ENCODE measurements around the gene ADGRG1. TPM values are rescaled to one million over a fixed set of nuclear protein-coding genes. Genes with fewer than 3 reads are reported as not detected.
A peak's percentile ranks its signal among the peaks of the same experiment; 100 is the strongest.

The ADGRG1 gene
- total RNA-seq, 2 donors from 2014 or later: 0.64 TPM

DNA sequence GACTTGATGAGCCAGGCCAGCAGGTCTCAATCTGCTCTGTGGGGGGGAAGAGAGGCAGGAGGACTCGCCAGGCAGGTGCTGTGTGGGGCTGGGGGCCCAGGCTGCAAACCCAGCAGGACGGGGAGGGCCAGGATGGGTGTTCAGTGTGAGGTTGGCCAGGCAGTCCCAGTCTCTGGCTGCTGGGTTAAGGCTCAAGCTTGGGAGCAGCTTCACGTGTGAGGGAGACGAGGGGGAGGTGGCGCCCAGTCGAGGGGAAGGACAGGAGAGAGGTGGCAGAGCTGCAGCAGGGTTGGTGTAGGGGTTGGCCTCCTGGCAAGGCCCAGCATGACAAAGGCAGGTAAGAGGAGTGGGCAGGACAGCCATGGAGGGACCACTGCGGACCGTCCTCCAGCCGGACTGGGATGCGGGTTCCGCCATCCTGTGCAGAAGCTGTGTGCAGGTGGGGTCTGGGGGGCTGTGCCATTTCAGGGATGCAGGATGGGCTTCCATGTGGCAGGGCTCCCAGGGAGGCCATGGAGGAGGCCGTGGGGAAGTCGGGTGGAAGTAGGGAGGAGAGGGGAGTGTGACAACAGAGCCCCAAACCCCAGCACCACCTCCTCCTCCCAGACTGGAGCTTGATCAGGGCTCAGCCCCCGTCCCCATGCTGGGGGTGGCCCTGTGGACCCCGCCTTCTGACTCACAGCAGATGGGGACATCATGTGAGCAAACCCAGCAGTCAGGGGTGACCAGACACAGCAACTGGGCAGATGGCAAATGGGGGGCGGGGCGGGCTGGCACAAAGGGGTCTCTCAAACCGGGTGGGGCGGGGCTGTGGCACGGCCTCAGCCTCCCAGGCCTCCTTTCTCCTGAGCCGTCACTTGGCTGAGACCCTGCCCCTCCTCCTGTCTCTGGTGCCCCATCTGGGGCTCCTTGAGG is 2.8 kb downstream of the ADGRG1 start:
- H3K9me3 Mint-ChIP-seq: no peaks in the 10 kb centered on the region
- TF ChIP-seq, protein P1, sequence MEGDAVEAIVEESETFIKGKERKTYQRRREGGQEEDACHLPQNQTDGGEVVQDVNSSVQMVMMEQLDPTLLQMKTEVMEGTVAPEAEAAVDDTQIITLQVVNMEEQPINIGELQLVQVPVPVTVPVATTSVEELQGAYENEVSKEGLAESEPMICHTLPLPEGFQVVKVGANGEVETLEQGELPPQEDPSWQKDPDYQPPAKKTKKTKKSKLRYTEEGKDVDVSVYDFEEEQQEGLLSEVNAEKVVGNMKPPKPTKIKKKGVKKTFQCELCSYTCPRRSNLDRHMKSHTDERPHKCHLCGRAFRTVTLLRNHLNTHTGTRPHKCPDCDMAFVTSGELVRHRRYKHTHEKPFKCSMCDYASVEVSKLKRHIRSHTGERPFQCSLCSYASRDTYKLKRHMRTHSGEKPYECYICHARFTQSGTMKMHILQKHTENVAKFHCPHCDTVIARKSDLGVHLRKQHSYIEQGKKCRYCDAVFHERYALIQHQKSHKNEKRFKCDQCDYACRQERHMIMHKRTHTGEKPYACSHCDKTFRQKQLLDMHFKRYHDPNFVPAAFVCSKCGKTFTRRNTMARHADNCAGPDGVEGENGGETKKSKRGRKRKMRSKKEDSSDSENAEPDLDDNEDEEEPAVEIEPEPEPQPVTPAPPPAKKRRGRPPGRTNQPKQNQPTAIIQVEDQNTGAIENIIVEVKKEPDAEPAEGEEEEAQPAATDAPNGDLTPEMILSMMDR (conservative IDR thresholded peaks at IDR 0.05): no peak
- H3K4me1 ChIP-seq (ENCODE audit: control insufficient read depth, insufficient read depth, low read length): peaks cover 2% of the 10 kb centered on the region
- peaks cover 1% of the 10 kb centered on the region for H3K27me3 Mint-ChIP-seq (ENCODE audit: insufficient read depth)
- no peaks in the 10 kb centered on the region for H3K36me3 ChIP-seq (ENCODE audit: control insufficient read depth, insufficient read depth, low read length)
- no peaks in the 10 kb centered on the region for H3K27me3 ChIP-seq (ENCODE audit: control insufficient read depth, insufficient read depth, low read length, poor library complexity, severe bottlenecking)
- H3K9ac ChIP-seq (ENCODE audit: extremely low read depth, low read length, poor library complexity, severe bottlenecking): no peak overlapping the region
- no peak overlapping the region for H3K4me3 ChIP-seq (ENCODE audit: low read length)
- DNase-seq: peak; percentile 56
- H3K36me3 Mint-ChIP-seq (ENCODE audit: low read depth): no peaks in the 10 kb centered on the region
- no peaks in the 10 kb centered on the region for H3K9me3 ChIP-seq (ENCODE audit: control insufficient read depth, low read length)
- H3K27ac ChIP-seq (ENCODE audit: low read depth, low read length): peak overlapping the region; percentile 42
- 89 to 93% methylated on average over 5 to 19 of the region's 21 CpGs for WGBS, 2 experiments (ENCODE audit: insufficient coverage in 1 of 2, insufficient read length in 1 of 2)
- peak overlapping the region; percentile 0 for H3K27ac Mint-ChIP-seq
- peaks cover 24% of the 10 kb centered on the region for H3K4me1 Mint-ChIP-seq
- no peak overlapping the region for H3K4me3 Mint-ChIP-seq

- Histone ChIP-seq H3K4me1 (ENCODE audit: control insufficient read depth, insufficient read depth, low read length) (peaks cover 2% of the 10 kb centered on the region), H3K27me3 (ENCODE audit: control insufficient read depth, insufficient read depth, low read length, poor library complexity, severe bottlenecking) (no peaks in the 10 kb centered on the region), H3K9me3 (ENCODE audit: control insufficient read depth, low read length) (no peaks in the 10 kb centered on the region), H3K36me3 (ENCODE audit: control insufficient read depth, insufficient read depth, low read length) (no peaks in the 10 kb centered on the region), H3K4me3 (ENCODE audit: low read length) (no peak overlapping the region), H3K27ac (ENCODE audit: low read depth, low read length) (no peak overlapping the region), H3K9ac (ENCODE audit: extremely low read depth, low read length, poor library complexity, severe bottlenecking) (no peak overlapping the region)
- Mint-ChIP-seq H3K36me3 (ENCODE audit: low read depth) (no peaks in the 10 kb centered on the region), H3K27me3 (ENCODE audit: insufficient read depth) (peaks cover 1% of the 10 kb centered on the region), H3K4me1 (peaks cover 25% of the 10 kb centered on the region), H3K4me3 (no peak overlapping the region), H3K9me3 (no peaks in the 10 kb centered on the region), H3K27ac (no peak overlapping the region)
- TF ChIP-seq, protein P1 (conservative IDR thresholded peaks at IDR 0.05): no peak
- no peak for DNase-seq
- 90 to 97% methylated on average over 14 to 15 of the region's 15 CpGs for WGBS, 2 experiments (ENCODE audit: insufficient coverage in 1 of 2, insufficient read length in 1 of 2)
These were observed 4.1 kb downstream of the ADGRG1 start for GRCh38 chr16:57632568-57632967.

GRCh38 chr16:57633383-57634064 is 5.1 kb downstream of the ADGRG1 start:
- TF ChIP-seq, protein P1 (conservative IDR thresholded peaks at IDR 0.05): no peak
- H3K9me3 Mint-ChIP-seq: no peaks in the 10 kb centered on the region
- Histone ChIP-seq H3K36me3 (ENCODE audit: control insufficient read depth, insufficient read depth, low read length) (no peaks in the 10 kb centered on the region), H3K9me3 (ENCODE audit: control insufficient read depth, low read length) (no peaks in the 10 kb centered on the region), H3K27me3 (ENCODE audit: control insufficient read depth, insufficient read depth, low read length, poor library complexity, severe bottlenecking) (no peaks in the 10 kb centered on the region), H3K4me3 (ENCODE audit: low read length) (no peak overlapping the region), H3K9ac (ENCODE audit: extremely low read depth, low read length, poor library complexity, severe bottlenecking) (no peak overlapping the region), H3K4me1 (ENCODE audit: control insufficient read depth, insufficient read depth, low read length) (no peaks in the 10 kb centered on the region), H3K27ac (ENCODE audit: low read depth, low read length) (no peak overlapping the region)
- DNase-seq: no peak
- H3K4me3 Mint-ChIP-seq: no peak overlapping the region
- H3K36me3 Mint-ChIP-seq (ENCODE audit: low read depth): no peaks in the 10 kb centered on the region
- 92 to 98% methylated on average over 10 to 11 of the region's 11 CpGs for WGBS, 2 experiments (ENCODE audit: insufficient coverage in 1 of 2, insufficient read length in 1 of 2)
- peaks cover 25% of the 10 kb centered on the region for H3K4me1 Mint-ChIP-seq
- peaks cover 3% of the 10 kb centered on the region for H3K27me3 Mint-ChIP-seq (ENCODE audit: insufficient read depth)
- H3K27ac Mint-ChIP-seq: no peak overlapping the region

Measured in endodermal cell (in vitro differentiated cells).